B cell (primary cell): Measurements from ENCODE around the gene BDP1. TPM values are rescaled to one million over a fixed set of nuclear protein-coding genes. Genes with fewer than 3 reads are reported as not detected.
"Not testable (repeated sequence)": the region's sequence is repeated elsewhere in the genome, so short reads cannot be mapped to it uniquely, and the experiment has no call there.

Experiments
- ATAC-seq: fragments of 200-7000 bp; cut with Tn5 transposase; one replicate; pipeline ENCODE4 v1.10.0; 2021; ENCODE audit warnings: low read depth, mild to moderate bottlenecking, moderate number of reproducible peaks, moderate library complexity
- CTCF ChIA-PET: fragments of 350-600 bp; sonication (Branson Sonifier 250); formaldehyde crosslinking; loops from one replicate; lab custom pipeline; 2021; ENCODE audit warnings: antibody characterized with exemption, inconsistent platforms; lab: Charles Lee
- POLR2A ChIA-PET: fragments of 350-600 bp; sonication (Branson Sonifier 250); formaldehyde crosslinking; loops from one replicate; lab custom pipeline; 2021; ENCODE audit warnings: antibody characterized with exemption; lab: Charles Lee
- DNase-seq: peaks from one replicate; pipeline ENCODE4 v3.0.0; 2013
- H2AFZ ChIP-seq: 2 replicates; pipeline ENCODE4 v1.6.1; 2012; ENCODE audit warnings: mild to moderate bottlenecking, low read depth, low read length; ENCODE audit not compliant: insufficient read depth, poor library complexity, severe bottlenecking
- H3K27ac ChIP-seq, 2 donors: 1 replicate in 1 of 2; 2 replicates in 1 of 2; pipeline ENCODE4 v1.5.1; 2012 to 2013; ENCODE audit warnings: low read length in 2 of 2, mild to moderate bottlenecking in 2 of 2, moderate library complexity in 1 of 2
- H3K27me3 ChIP-seq, 4 experiments: fragments of 200-600 bp in 1 of 4; sonication (generic) in 1 of 4; replicated peaks in 1 of 4; 1 replicate in 2 of 4; 2 replicates in 2 of 4; pipeline versions ENCODE4 v1.6.1 to v1.7.0; 2013 to 2016; ENCODE audit warnings: low read length in 3 of 4, mild to moderate bottlenecking in 2 of 4, mixed read lengths in 1 of 4, moderate library complexity in 1 of 4; ENCODE audit not compliant: insufficient read depth in 4 of 4, control insufficient read depth in 3 of 4; ENCODE audit errors: control extremely low read depth in 1 of 4
- H3K36me3 ChIP-seq, 2 experiments: replicated peaks in 1 of 2; 1 replicate in 1 of 2; 2 replicates in 1 of 2; pipeline versions ENCODE4 v1.6.1 to v1.7.1; 2013; ENCODE audit warnings: low read length in 1 of 2; ENCODE audit not compliant: insufficient read depth in 2 of 2, control insufficient read depth in 1 of 2; ENCODE audit errors: control extremely low read depth in 1 of 2, extremely low read depth in 1 of 2
- H3K4me1 ChIP-seq, 2 donors: fragments of 200-600 bp in 1 of 2; sonication (generic) in 1 of 2; 1 replicate in 1 of 2; 2 replicates in 1 of 2; pipeline versions ENCODE4 v1.5.1 to v1.6.1; 2013 to 2017; ENCODE audit warnings: low read length in 2 of 2; ENCODE audit not compliant: control insufficient read depth in 2 of 2, insufficient read depth in 2 of 2
- H3K4me2 ChIP-seq: replicated peaks from 2 replicates; pipeline ENCODE3; 2012; ENCODE audit warnings: mild to moderate bottlenecking, low read depth, low read length; ENCODE audit not compliant: poor library complexity, severe bottlenecking
- H3K4me3 ChIP-seq, 5 experiments: fragments of 200-600 bp in 1 of 5; sonication (generic) in 1 of 5; 1 replicate in 3 of 5; 2 replicates in 2 of 5; pipeline versions ENCODE4 v1.5.1 to v1.7.0; 2011 to 2016; ENCODE audit warnings: low read length in 4 of 5, mild to moderate bottlenecking in 4 of 5, low read depth in 2 of 5, control low read depth in 1 of 5, moderate library complexity in 1 of 5; ENCODE audit not compliant: insufficient read depth in 1 of 5; ENCODE audit errors: control extremely low read depth in 1 of 5, extremely low read depth in 1 of 5
- H3K79me2 ChIP-seq: fragments of 200-600 bp; sonication (generic); one replicate; pipeline ENCODE4 v1.6.0; 2016; ENCODE audit warnings: low read length; ENCODE audit not compliant: control insufficient read depth, insufficient read depth
- H3K9ac ChIP-seq: fragments of 200-600 bp; sonication (generic); 2 replicates; pipeline ENCODE4 v1.6.1; 2017; ENCODE audit warnings: mild to moderate bottlenecking, low read length, moderate library complexity
- H3K9me3 ChIP-seq, 3 donors: one replicate each; pipeline versions ENCODE4 v1.6.1 to v1.7.1; 2013; ENCODE audit warnings: low read length in 2 of 3; ENCODE audit not compliant: control insufficient read depth in 2 of 3, insufficient read depth in 1 of 3; ENCODE audit errors: control extremely low read depth in 1 of 3
- H4K20me1 ChIP-seq: 2 replicates; pipeline ENCODE4 v1.6.0; 2012; ENCODE audit warnings: mild to moderate bottlenecking, low read length; ENCODE audit not compliant: insufficient read depth, control insufficient read depth, poor library complexity, severe bottlenecking
- H3K27ac Mint-ChIP-seq: one replicate; pipeline ENCODE4 v1.8.0; 2021; ENCODE audit warnings: mixed read lengths
- H3K27me3 Mint-ChIP-seq: one replicate; pipeline ENCODE4 v1.8.0; 2021; ENCODE audit warnings: mixed read lengths
- H3K4me1 Mint-ChIP-seq: one replicate; pipeline ENCODE4 v1.8.0; 2021; ENCODE audit warnings: mixed read lengths
- H3K4me3 Mint-ChIP-seq: one replicate; pipeline ENCODE4 v1.8.0; 2021; ENCODE audit warnings: mixed read lengths
- H3K9me3 Mint-ChIP-seq: one replicate; pipeline ENCODE4 v1.8.0; 2022; ENCODE audit warnings: mixed read lengths; ENCODE audit not compliant: insufficient read depth
- WGBS: methylation state at CpG from one replicate; pipeline ENCODE4 v1.1.5; 2013; ENCODE audit warnings: missing lambda C conversion rate; ENCODE audit not compliant: insufficient coverage; 5-methylcytosine and 5-hydroxymethylcytosine counted together
- intact Hi-C: fragments of 100-400 bp; cut with micrococcal nuclease; formaldehyde crosslinking; loops from one replicate; pipeline ENCODE4 v1.10.0; 2022
- polyA plus RNA-seq: library from polyadenylated mRNA; depleted of rRNA; stranded (reverse); fragments of >200 nt; gene quantifications from 2 replicates; pipeline ENCODE4 v1.2.3, GENCODE V29; 2012
- total RNA-seq, 2 donors: library from RNA; stranded (reverse); fragments of 120-200 nt in 1 of 2; gene quantifications; 1 replicate in 1 of 2; 2 replicates in 1 of 2; pipeline versions ENCODE4 v1.2.3 to v1.2.4, GENCODE V29; 2013 to 2022

BDP1 gene
- total and polyA plus RNA-seq, 2 donors (not counting 1 experiment from before 2014, with no cell fraction given): 7.9 to 59.4 TPM

GRCh38 chr5:71418026-71418425 is 37.4 kb upstream of the BDP1 start:
- H3K4me2 ChIP-seq, POLR2A ChIA-PET, H3K4me3 ChIP-seq, H3K4me1 ChIP-seq, H4K20me1 ChIP-seq, H2AFZ ChIP-seq, ATAC-seq, H3K4me1 Mint-ChIP-seq, CTCF ChIA-PET, H3K9me3 Mint-ChIP-seq, H3K9me3 ChIP-seq, H3K79me2 ChIP-seq, H3K9ac ChIP-seq, intact Hi-C loops, DNase-seq, H3K27ac Mint-ChIP-seq, H3K36me3 ChIP-seq, H3K27ac ChIP-seq, H3K4me3 Mint-ChIP-seq, H3K27me3 ChIP-seq: not testable (repeated sequence)
- H3K27me3 Mint-ChIP-seq: peaks cover 36% of the 10 kb centered on the region
- WGBS: 92% methylated on average over 1 of the region's 1 CpG

GRCh38 chr5:71421278-71421677 is 34.2 kb upstream of the BDP1 start:
- H3K4me1 ChIP-seq, H2AFZ ChIP-seq, H3K27ac ChIP-seq, DNase-seq, H3K4me3 ChIP-seq, H4K20me1 ChIP-seq, H3K4me1 Mint-ChIP-seq, H3K79me2 ChIP-seq, H3K27ac Mint-ChIP-seq, H3K27me3 ChIP-seq, H3K9me3 ChIP-seq, H3K4me3 Mint-ChIP-seq, H3K9ac ChIP-seq, intact Hi-C loops, ATAC-seq, POLR2A ChIA-PET, CTCF ChIA-PET, H3K9me3 Mint-ChIP-seq, H3K4me2 ChIP-seq, H3K36me3 ChIP-seq: not testable (repeated sequence)
- peaks cover 24% of the 10 kb centered on the region for H3K27me3 Mint-ChIP-seq
- no CpG with 5 or more reads among the region's 1 CpG for WGBS

DNA sequence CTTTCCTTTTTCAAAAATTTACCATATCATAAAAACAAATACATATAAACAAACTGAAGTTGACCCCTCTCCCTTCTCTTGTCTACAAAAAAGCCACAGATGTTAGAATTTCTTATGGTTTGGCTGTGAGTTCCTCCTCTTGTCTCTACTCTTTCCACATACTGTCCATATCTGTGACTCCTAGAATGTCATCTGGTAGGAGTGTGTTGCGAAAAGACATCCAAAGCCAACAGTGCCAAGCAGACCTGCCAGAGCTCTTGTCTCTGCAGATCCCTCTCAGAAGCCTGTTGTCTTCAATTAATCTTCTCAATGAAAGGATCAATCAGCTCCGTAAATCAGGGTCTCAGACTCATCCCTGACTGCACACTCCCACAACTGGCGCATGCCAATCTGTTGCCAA is 31.6 kb upstream of the BDP1 start:
- H3K9ac ChIP-seq, ATAC-seq, DNase-seq, H2AFZ ChIP-seq, H3K4me1 Mint-ChIP-seq, H3K27me3 ChIP-seq, H3K9me3 Mint-ChIP-seq, H3K4me2 ChIP-seq, intact Hi-C loops, H3K79me2 ChIP-seq, POLR2A ChIA-PET, H3K27ac Mint-ChIP-seq, H4K20me1 ChIP-seq, H3K27ac ChIP-seq, H3K9me3 ChIP-seq, H3K4me3 ChIP-seq, H3K4me1 ChIP-seq, CTCF ChIA-PET, H3K4me3 Mint-ChIP-seq, H3K36me3 ChIP-seq: not testable (repeated sequence)
- 100% methylated on average over 1 of the region's 3 CpGs for WGBS
- peaks cover 17% of the 10 kb centered on the region for H3K27me3 Mint-ChIP-seq

- H3K9me3 Mint-ChIP-seq, ATAC-seq, H2AFZ ChIP-seq, H3K27me3 ChIP-seq, DNase-seq, H3K4me2 ChIP-seq, H3K9ac ChIP-seq, H4K20me1 ChIP-seq, H3K79me2 ChIP-seq, H3K4me1 Mint-ChIP-seq, H3K4me1 ChIP-seq, H3K4me3 Mint-ChIP-seq, POLR2A ChIA-PET, H3K27ac Mint-ChIP-seq, intact Hi-C loops, H3K9me3 ChIP-seq, H3K4me3 ChIP-seq, H3K36me3 ChIP-seq, CTCF ChIA-PET, H3K27ac ChIP-seq: not testable (repeated sequence)
- WGBS: no CpG with 5 or more reads among the region's 2 CpGs
- H3K27me3 Mint-ChIP-seq: peaks cover 18% of the 10 kb centered on the region
These were observed 28.6 kb upstream of the BDP1 start for GRCh38 chr5:71426686-71427474.
